ENCODE results near the gene ZNF423.
"Not testable (repeated sequence)": the region's sequence is repeated elsewhere in the genome, so short reads cannot be mapped to it uniquely, and the experiment has no call there.

ZNF423 gene

DNA sequence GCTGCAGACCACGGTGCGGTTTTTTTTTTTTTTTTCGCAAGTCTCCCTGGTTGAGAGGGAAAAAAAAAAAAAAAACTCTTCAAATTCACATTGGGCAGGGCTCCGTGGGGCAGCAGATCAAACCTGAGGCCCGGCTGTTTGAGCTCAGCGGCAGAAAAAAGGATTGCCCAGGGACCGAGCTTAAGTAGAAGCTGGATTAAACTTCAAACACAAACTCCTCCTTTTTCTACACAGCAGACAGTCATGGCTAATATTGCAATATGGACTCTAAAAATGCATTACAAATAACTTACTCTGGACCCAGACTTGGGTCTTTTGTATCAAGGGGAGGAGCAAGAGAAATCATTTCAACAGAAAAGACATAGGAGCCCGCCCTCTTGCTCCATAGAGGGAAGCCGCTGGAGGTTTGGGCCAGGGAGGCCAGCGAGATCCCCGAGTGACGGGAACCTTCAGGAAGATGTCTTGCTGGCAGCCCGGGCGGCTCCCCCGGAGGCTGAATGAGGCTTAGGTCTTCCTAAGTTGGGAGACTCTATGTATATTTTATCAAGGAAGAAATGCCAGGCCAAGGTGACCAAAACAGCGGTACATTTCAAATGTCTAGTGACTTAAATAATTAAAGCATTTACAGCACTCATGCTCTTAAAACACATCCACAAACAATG, 167.7 kb downstream of the ZNF423 start:
- no peak for DNase-seq

DNA sequence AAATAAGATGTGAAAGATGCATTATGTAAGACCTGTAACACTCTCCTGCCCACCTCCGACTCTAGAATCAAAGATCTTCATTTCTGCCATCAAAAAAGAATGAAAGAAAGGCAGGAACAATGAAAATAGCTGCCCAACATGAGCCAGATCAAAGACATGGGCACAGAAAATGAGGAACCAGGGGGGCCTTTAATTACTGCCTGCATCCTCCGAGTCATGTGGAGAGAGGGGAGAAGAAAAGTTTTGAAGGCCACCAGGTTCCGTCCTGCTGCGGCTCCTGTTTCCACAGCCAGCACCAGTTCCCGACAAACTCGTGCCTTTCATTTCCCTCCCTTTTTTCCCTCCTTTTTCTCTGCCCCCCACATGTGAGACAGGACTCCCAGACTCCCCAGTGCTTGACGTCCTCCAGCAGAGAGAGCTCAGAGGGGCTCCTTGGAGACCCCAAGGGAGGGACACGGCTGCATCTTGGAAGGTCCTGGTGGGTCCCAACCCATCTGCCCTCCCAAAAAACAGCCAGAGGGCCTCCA, 168.4 kb downstream of the ZNF423 start:
- DNase-seq: no peak

DNA sequence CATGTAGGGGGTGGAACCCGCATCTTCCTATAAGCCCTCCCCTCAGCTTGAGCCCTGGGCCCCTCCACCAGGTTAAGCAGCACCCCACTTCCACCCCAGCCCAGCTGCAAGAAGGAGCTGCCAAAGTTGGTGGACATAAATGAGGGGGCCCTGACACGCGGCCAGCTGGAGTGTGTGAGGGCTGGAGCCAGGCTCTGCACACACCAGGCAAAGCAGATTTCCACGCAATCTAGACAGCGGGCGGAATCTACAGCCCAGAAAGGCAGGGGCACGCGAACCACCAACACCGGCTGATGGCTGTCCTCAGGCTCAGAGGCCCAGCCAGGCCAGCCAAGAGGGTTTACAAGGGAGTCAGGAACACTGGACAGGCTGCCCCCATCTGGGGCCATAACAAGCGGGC, 171.2 kb downstream of the ZNF423 start:
- no peak for DNase-seq

DNA sequence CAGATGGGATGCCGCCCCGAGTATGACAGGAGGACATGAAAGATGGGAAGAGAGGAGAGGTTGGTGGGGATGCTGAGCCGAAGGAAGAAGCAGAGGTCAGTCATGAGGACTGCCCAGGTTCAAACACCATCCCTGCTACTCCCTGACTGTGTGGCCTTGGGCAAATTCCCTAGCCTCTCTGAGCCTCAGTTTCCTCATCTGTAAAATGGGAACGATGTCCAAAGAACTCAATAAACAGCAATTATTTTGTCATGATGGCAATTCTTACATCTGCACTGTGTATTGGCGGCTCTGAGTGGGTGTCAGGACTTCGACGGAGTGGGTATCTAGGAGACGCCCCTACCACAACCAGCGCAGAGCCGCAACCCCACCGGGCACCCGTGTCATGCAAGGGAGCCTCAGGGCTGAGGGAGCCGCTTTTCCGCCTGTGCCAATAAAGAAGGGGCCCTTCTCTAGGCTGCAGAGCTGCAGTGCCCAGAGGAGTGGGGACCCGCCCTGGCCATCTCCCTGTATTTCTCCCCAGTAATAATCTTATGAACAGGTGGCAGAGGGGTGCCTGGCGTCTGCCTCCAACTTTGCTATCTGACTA, 173.2 kb downstream of the ZNF423 start:
- no peak for DNase-seq

DNA sequence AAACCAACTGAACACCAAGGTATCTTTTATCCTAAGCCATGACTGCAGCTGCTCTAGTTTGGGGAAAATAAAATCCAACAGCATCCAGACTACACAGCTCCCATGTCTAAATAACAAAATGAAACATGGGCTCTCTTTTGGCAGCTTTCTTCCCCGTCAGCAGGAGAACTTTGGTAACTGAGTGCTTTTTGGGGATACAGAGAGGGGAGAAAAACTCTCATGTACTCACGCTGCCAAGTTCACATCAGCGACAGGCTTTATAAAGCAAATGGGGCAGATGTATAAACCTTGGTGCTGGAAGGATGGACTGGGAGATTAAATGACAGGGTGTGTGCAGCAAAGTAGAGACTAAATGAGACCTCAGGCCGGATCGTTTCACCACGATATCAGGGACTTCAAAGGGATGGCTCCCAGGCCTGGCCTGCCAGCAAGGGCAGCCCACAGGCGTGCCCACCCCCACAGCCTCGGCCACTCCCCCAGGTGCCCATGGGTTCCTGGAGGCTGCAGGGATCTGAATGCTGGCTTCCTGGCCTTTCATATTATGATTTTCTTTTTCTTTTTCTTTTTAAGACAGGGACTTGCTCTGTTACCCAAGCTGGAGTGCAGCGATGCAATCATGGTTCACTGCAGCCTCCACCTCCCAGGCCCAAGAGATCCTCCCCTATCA, 174.6 kb downstream of the ZNF423 start:
- DNase-seq: no peak

DNA sequence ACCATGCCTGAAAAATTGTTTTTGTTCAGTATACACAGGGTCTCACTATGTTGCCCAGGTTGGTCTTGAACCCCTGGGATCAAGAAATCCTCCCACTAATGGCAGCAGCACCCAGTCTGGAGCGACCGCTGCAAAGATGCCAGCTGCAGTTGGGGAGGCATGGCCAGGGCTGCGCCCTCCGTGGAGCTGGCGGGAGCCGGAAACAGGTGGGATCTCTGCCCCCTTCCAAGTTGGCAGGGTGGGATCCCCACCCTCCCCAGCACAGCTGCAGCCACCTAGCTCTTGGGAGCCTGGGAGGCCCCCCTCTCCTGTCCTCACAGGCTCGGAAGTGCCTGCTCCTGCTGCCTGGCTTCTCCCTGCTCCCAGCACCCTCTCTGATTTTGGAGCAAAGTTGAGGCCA, 176.8 kb downstream of the ZNF423 start:
- no peak for DNase-seq

DNA sequence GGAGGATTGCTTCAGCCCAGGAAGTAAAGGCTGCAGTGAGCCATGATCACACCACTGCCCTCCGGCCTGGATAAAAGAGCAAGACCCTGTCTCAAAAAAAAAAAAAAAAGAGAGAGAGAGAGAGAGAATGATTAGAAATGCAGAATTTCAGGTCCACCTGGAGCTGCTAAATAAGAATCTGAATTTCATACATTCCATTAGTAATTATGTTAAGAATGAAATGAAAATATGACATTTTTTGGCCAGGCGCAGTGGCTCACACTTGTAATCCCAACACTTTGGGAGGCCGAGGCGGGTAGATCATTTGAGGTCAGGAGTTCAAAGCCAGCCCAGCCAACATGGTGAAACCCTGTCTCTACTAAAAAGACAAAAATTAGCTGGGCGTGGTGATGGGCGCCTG, 178.3 kb downstream of the ZNF423 start:
- DNase-seq: not testable (repeated sequence)

DNA sequence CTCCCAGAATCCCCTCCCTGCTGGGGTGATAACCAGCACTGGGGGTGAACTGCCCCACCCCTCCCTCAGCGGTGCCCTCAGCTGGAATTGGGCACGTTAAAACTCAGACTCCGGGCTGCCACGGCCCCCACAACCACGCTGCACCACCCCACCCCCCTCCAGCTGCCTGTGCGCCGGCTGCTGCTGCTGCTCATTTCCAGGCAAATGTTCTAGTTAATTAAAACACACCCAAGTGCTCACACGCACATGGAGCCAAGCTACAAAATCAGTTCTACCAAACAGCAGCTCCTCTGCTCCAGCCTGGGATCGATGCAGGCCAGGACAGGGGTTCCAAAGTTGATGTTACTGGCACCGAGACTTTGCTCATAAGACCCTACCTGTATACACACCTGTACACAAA, 180.5 kb downstream of the ZNF423 start:
- no peak for DNase-seq

DNA sequence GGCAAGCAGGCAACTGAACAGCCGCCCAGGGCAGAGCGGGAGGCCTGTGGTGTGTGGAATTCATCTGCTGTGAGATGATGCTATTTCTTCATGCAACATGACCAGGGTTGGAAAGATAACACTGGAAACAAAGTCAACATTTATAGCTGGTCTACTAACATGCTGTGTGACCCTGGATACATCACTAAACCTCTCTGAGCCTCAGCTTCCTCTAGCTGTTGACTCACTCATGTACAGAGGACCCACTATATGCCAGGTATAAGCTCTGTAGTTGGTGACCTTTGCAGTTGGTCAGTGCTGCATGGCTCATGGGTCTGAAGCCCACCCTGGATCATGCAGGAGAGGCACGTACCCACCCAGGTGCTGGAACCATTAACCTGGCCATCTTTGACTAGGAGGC, 180.9 kb downstream of the ZNF423 start:
- no peak for DNase-seq

DNA sequence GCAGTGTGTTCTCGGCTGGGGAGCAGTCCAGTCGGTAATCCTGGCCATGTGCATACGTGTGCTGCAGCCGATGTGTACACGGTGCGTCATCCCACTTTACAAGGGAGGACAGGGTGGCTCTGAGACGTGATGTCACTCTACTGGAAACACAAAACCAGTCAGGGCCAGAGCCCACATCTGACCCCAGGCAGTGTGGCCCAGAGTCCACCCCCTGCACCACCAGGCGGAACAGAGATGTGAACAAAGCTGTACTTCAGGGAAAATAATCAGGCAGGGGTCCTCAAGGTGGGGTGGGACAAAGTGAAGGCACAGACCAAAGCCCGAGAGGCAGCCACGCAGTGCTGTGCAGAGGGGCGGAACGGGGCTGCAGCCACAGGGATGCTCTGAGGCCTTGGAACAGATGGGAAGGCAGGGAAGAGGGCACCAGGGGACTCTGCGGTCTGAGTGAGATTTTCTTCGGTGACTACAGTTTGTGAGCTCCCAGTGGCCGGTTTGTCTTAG, 181.5 kb downstream of the ZNF423 start:
- DNase-seq: no peak

DNA sequence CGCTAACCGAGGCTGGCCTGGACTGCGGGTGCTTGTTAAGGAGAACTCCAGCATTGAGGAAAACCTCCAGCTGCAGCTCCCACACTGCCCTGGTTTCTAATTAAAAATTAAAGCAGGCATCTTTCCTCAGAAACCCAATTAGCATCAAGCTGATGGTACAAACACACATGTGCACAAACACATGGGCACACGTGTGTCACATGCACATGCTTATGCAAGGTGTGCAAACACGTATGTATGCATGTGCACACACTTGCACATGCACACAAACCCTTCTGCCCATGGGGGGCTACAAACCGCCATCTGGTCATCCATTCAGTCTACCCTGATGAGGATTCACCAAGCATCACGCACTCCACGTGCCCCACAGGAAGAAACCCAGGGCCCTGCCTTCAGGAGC, 182.5 kb downstream of the ZNF423 start:
- DNase-seq: no peak

DNA sequence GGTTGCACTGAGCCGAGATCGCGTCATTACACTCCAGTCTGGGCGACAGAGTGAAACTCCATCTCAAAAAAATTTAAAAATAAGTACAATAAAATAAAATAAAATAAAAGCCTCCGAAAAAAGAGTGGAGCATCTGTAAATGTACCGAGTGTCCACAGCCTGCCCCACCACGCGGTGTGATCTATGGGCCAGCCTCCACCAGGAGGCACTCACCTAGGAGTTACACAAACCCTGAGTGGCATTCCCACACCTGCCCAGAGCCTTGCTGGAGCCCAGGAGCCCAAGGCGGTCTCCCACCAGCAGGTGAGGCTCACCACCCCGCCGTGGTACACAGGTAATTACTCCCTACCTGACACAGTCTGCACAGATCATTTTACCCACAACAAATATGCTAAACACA, 183.2 kb downstream of the ZNF423 start:
- DNase-seq: no peak

DNA sequence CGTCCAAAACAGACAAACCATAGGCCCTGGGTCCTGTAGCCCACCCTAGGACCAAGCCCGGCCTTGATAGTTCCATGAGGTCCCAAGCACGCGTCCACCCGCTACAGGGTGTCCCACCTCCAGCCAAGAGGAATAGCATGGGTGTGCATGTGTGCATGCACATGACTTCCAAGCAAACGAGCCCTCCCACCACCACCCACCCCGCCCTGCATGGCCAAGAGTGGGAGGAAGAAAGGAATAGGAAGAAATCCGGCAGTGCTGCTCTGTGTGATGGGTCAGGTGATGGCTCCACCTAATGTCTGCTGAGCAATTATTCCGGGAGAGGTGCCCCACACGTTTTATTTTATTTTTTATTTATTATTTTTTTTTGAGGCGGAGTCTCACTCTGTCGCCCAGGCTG, 184.6 kb downstream of the ZNF423 start:
- DNase-seq: no peak

DNA sequence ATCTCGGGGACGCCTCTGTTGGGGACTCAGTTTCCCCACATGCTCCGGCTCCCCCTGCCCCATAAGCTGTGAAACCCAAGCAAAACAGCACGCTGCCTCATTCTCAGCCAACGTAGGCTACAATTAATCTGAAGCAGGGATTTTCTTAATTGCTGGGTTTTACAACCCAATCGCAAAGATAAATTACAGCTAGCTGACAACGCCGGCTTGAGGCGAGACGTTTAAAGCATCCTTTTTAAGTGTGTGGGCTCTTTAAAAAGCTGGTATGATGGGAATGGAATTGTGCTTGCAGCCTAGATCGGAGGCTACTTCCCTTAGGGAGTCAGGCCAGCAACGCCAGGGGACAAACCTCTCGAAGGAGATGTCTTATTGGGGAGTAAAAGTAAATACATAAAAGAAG, 185.3 kb downstream of the ZNF423 start:
- no peak for DNase-seq

DNA sequence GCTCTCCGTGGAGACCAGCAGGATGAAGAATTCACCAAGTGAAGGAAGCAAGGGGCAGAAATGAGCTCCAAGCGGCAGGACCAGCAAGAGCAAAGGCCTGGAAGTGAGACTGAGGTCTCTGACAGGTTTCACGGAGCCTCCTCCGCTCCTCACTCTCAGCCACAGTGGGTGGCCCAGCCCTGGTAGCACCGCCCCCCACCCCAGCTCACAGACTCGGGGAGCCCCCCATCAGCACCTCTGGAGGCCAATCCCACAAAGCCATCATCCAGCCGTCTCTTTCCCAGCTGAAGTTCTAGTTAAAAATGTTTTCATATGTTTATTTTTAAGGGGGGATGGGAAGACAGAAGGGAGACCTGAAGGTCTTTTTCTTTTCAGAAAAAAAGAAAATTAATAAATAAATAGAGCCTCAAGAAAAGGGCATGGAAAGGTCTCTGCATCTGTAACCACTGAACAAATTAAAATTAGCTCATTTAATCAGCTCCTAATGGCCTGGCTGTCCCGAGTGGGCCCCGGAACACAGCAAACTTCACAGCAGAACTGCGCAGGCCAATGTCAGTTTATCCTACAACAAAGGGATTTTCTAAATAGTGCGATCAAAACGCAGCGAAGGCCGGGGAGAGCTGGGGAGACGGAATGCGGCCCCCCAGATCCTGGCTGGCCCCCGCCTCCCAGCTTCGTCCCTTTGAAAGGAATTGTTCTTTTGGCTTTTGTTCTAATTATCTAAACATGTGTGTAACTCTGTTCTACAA, 190.3 kb downstream of the ZNF423 start:
- no peak for DNase-seq

DNA sequence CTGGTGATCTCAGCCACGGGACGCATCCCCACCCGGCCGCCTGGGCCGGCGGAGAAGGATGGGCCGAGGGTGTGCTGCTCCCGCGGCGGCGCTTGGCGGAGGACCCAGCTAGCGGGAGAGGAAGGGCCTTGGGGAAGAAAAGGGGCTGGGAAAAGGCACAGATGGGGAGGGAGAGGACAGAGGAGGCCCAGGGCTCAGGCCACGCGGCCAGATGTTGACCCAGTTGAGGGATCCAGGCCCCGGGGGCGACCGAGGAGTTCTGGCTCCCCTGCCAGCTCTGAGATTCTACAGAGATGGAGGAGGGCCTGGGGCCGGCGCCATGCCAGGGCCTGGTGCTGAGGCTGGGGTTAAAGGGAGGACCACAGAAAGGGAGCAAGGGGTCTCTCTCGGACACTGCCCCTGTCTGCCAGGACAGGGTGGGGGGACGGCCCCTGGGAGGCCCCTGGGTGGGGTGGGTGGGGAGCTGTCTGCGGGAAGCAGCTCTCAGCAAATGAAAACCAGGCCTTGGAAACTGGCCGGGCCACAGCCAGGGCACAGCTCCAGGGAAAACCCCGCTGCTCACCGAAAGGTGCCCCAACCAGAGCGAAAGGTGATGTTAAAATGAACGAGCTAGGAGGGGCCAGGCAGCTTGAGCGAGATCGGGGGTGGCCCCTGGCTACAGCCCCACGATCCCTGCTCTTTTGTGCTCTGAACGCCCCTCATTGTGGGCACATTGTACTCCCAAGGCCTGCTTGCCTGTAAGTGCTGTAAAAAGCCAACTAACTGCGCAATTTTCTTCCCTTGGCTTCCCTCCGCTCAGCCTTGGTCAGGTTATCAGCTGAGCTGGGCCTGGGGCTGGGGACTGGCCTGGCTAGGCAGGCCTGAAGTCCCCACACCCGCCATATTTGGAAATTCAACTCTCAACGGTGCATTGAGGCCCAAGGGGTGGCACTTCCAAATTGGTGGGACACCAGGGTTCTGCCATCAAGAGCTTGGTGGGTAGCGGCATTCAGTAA, 191.4 kb downstream of the ZNF423 start:
- DNase-seq: no peak

DNA sequence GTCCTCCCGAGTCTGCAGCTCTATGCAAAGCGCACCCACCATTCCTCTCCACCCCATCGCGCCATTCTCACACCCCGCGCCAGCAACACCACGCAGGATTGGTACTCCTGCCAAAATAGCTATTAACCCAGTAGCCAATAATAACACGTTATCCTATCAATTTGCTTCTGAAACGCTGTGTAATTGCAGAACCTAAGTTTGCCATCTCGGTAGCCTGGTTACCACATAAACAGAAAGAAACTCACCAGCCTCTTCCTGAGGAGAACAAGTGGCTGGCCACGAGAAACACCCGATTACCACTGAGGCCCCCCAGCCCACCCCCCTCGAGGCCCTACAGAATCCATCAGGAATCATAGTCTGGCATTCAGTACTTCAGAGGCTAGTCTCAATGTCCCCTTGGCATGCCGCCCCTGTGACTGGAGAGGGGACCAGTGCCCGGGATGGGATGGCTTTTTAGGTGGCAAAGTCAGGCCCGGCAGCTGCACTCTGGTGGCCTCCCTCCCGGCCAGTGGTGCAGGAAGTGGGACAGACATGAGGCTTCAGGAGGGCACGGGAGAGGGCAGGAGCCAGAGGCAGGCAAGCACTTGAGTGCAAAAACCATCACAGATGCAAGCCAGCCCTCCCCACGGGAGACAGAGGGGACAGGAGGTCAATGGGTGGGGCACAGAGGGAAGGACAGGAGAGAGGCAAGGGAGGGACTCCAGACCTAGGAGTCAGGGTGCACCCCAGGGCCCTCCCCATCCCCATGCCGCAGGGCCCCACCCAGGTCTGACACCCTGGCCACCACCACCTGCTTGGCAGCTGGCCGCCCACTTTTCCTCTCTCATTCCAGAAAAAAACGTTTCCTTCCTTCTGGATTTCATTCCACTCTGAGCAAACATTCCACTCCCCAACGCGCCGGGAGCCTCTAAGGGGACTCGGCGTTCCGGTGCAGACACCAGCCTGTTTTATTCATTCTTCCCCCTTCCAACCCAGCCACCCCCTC, 192.5 kb downstream of the ZNF423 start:
- no peak for DNase-seq

DNA sequence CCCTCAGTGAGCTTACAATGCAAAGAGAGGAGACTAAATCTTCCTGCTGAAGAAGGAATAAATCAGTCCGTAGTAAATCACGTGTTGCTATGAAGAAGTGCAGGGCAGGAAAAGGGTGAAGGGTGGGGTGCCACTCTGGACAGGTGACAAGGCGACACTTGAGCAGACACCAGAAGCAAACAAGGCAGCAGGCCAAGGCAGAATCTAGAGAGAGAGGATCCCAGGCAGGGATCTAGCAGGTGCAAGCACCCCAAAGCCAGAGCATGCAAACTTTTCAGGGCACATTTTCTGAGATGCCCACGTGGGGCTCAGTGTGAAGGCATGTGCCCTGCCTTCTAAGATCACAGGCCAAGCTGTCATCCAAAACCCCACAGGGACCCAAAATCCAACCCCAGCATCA, 193.3 kb downstream of the ZNF423 start:
- no peak for DNase-seq

DNA sequence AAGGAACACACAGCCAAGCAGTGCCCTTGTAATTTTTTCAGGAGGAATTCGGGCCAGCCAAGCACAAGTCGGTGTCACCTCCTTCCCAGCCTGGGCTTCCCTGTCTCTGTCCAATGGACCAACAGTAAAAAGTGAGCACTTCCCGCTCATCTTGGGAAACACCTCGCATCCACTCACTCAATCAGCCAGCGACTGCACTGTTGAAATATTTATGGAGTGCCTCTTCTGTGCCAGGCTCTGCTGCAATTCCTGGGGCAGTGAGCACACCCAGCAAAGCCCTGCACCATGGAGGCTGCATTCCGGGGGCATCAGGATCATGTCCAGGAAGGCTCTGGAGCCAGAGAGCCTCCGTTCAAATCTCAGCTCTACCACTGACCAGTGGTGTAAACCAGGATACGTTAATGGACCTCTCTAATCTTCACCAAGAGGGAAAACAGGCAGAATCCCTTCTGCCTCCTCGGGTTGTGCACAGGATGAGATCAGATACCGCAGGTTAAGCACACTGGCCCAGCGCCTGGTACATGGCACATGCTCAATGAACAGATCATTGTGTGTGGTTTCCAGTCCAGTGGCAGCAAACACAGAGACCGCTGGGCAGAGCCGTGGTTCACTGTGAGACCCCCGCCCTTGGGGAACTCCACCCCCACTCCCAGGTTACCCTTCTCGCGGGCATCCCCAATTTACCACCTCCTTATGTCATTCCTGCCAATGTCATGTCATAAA, 194.3 kb downstream of the ZNF423 start:
- no peak for DNase-seq

DNA sequence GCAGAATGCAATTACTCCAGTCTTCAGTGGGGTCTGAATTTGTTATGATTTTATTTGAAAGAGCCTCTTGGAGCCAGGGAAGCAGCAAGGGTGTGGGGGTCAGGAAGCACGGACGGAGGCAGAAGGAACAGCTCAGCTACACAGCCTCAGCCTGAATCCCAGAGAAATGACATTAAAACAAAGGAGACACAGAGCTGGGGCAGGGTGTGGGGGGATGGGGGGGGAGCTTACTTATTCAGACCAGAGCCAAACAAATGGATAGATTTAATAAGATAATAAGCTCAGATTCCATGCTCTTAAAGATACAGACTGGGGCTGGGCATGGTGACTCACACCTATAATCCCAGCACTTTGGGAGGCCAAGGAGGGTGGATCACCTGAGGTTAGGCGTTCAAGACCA, 195.3 kb downstream of the ZNF423 start:
- no peak for DNase-seq

Measured in GDM1 (cell line).